Stimulated activated effector memory CD8-positive, alpha-beta T cell treated with anti-CD3 and anti-CD28 coated beads, Interleukin-12 subunit alpha, Interleukin-12 subunit beta, amount 100 ng/mL, for 72 hours (primary cell): ENCODE measurements around the gene XKR8.
A peak's percentile ranks its signal among the peaks of the same experiment; 100 is the strongest.

Source experiments
- ATAC-seq: fragments of 150-1000 bp; cut with Tn5 transposase; 2 replicates; pipeline ENCODE4 v1.10.0; 2021
- DNase-seq, 2 donors: peaks; one replicate each; pipeline ENCODE4 v3.0.0; 2021 to 2022; ENCODE audit warnings: low spot score in 2 of 2
- H3K27ac Mint-ChIP-seq: one replicate; pipeline ENCODE4 v1.8.0; 2022; ENCODE audit warnings: mild to moderate bottlenecking, mixed read lengths
- H3K36me3 Mint-ChIP-seq: one replicate; pipeline ENCODE4 v1.8.0; 2022; ENCODE audit warnings: mild to moderate bottlenecking, mixed read lengths
- H3K4me1 Mint-ChIP-seq: one replicate; pipeline ENCODE4 v1.8.0; 2022; ENCODE audit warnings: mixed read lengths
- H3K4me3 Mint-ChIP-seq: one replicate; pipeline ENCODE4 v1.8.0; 2022; ENCODE audit warnings: mild to moderate bottlenecking, mixed read lengths
- H3K9me3 Mint-ChIP-seq: one replicate; pipeline ENCODE4 v1.8.0; 2022; ENCODE audit warnings: mixed read lengths

The XKR8 gene

GRCh38 chr1:27941671-27942540, 17.9 kb upstream of the XKR8 start:
- H3K4me1 Mint-ChIP-seq, result peaks cover 23% of the 10 kb centered on the region
- no peak overlapping the region for H3K27ac Mint-ChIP-seq
- no peaks in the 10 kb centered on the region for H3K9me3 Mint-ChIP-seq
- ATAC-seq (no peak), DNase-seq (no peak)
- no peak overlapping the region for H3K4me3 Mint-ChIP-seq
- no peaks in the 10 kb centered on the region for H3K36me3 Mint-ChIP-seq

GRCh38 chr1:27945020-27945419, 14.8 kb upstream of the XKR8 start:
- no peaks in the 10 kb centered on the region for H3K9me3 Mint-ChIP-seq

DNA sequence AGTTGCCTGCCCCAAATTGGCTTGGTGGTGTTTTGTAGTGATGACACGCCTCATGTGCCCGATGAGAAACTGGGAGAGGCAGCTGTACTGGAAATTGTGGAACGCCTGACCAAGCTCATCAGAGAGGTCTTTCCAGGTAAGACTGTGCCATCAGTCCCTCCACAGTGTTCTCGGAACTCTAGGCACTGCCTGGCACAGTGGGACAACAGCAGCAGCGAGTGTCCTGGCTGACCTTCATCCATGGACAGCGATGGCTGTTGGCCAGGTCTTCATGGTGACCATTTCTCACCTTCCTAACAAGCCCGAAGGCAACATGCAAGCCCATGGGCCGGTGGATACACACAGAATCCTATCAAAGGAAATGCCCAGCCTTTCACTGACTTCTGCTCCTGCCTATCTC, 10.7 kb upstream of the XKR8 start:
- no peak overlapping the region for H3K27ac Mint-ChIP-seq
- H3K4me3 Mint-ChIP-seq, result no peak overlapping the region

More at GRCh38 chr1:27945020-27945419, 14.8 kb upstream of the XKR8 start:
- H3K4me3 Mint-ChIP-seq, result no peak overlapping the region
- no peaks in the 10 kb centered on the region for H3K36me3 Mint-ChIP-seq
- no peak for ATAC-seq
- peaks cover 20% of the 10 kb centered on the region for H3K4me1 Mint-ChIP-seq
- DNase-seq, result no peak
- peak overlapping the region; percentile 64 for H3K27ac Mint-ChIP-seq

DNA sequence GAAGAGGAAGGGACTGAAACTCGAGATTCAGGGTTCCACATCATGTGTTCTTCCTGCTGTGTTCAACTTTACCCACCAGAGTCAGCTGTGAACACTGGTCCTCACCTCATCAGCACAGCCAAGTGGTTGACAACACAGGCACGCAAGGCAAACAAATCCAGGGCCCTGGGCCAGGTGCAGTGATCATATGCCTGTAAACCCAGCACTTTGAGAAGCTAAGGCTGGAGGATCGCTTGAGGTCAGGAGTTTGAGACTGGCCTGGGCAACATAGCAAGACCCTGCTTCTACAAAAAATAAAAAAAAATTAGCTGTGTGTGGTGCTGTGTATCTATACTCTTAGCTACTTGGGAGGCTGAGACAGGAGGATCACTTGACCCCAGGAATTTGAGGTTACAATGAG, 8.4 kb upstream of the XKR8 start:
- H3K9me3 Mint-ChIP-seq, result no peaks in the 10 kb centered on the region
- no peaks in the 10 kb centered on the region for H3K36me3 Mint-ChIP-seq
- H3K27ac Mint-ChIP-seq, result no peak overlapping the region
- DNase-seq, result no peak
- H3K4me1 Mint-ChIP-seq, result no peaks in the 10 kb centered on the region
- no peak overlapping the region for H3K4me3 Mint-ChIP-seq
- no peak for ATAC-seq

More for the DNA sequence above, 10.7 kb upstream of the XKR8 start:
- DNase-seq, result no peak
- no peaks in the 10 kb centered on the region for H3K9me3 Mint-ChIP-seq
- peaks cover 2% of the 10 kb centered on the region for H3K4me1 Mint-ChIP-seq
- no peak for ATAC-seq
- no peaks in the 10 kb centered on the region for H3K36me3 Mint-ChIP-seq

GRCh38 chr1:27952147-27952546, 7.6 kb upstream of the XKR8 start:
- Mint-ChIP-seq H3K9me3 (no peaks in the 10 kb centered on the region), H3K4me3 (no peak overlapping the region), H3K27ac (no peak overlapping the region), H3K36me3 (no peaks in the 10 kb centered on the region), H3K4me1 (no peaks in the 10 kb centered on the region)
- ATAC-seq (no peak), DNase-seq (no peak)

GRCh38 chr1:27954186-27954585, 5.6 kb upstream of the XKR8 start:
- Mint-ChIP-seq H3K4me3 (no peak overlapping the region), H3K4me1 (peaks cover 5% of the 10 kb centered on the region), H3K27ac (no peak overlapping the region), H3K9me3 (no peaks in the 10 kb centered on the region), H3K36me3 (no peaks in the 10 kb centered on the region)
- ATAC-seq (no peak), DNase-seq (no peak)

DNA sequence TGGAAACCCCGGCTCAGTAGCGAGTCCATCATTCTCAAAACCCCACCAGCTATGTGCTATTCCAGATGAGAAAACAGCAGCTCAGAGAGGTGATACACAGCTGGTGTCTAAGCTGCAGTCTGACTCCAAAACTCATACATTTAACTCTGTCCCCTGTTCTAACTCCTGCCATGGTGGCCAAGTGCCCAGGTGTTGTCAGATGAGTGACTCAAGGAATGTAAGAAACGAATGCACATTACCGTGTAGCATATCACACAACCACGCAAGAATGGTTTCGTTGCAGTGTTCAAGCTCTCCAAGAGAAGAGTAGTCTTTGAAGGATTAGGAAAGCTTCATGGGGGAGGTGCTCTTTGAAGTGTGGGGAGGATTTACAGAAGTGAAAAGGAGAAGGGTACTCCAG, 4.7 kb upstream of the XKR8 start:
- H3K4me3 Mint-ChIP-seq, result no peak overlapping the region
- H3K36me3 Mint-ChIP-seq, result no peaks in the 10 kb centered on the region
- no peaks in the 10 kb centered on the region for H3K9me3 Mint-ChIP-seq
- no peak overlapping the region for H3K27ac Mint-ChIP-seq
- ATAC-seq (no peak), DNase-seq (no peak)
- H3K4me1 Mint-ChIP-seq, result peaks cover 10% of the 10 kb centered on the region

GRCh38 chr1:27956761-27957160, 3.0 kb upstream of the XKR8 start:
- Mint-ChIP-seq H3K4me3 (no peak overlapping the region), H3K36me3 (peaks cover 2% of the 10 kb centered on the region), H3K9me3 (no peaks in the 10 kb centered on the region), H3K27ac (no peak overlapping the region), H3K4me1 (peaks cover 24% of the 10 kb centered on the region)
- no peak for DNase-seq
- no peak for ATAC-seq

GRCh38 chr1:27957655-27958054, 2.1 kb upstream of the XKR8 start:
- no peak for DNase-seq
- no peak overlapping the region for H3K27ac Mint-ChIP-seq
- H3K4me1 Mint-ChIP-seq, result peaks cover 29% of the 10 kb centered on the region
- no peak for ATAC-seq
- H3K36me3 Mint-ChIP-seq, result peaks cover 6% of the 10 kb centered on the region
- H3K4me3 Mint-ChIP-seq, result no peak overlapping the region
- no peaks in the 10 kb centered on the region for H3K9me3 Mint-ChIP-seq

DNA sequence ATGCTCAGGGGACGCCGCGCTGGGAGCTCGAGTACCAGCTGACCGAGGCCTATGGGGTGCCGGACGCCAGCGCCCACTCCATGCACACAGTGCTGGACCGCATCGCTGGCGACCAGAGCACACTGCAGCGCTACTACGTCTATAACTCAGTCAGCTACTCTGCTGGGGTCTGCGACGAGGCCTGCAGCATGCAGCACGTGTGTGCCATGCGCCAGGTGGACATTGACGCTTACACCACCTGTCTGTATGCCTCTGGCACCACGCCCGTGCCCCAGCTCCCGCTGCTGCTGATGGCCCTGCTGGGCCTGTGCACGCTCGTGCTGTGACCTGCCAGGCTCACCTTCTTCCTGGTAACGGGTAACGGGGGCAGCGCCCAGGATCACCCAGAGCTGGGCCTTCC, 1.3 kb upstream of the XKR8 start:
- Mint-ChIP-seq H3K9me3 (no peaks in the 10 kb centered on the region), H3K4me1 (peaks cover 36% of the 10 kb centered on the region), H3K4me3 (no peak overlapping the region), H3K27ac (no peak overlapping the region), H3K36me3 (peaks cover 6% of the 10 kb centered on the region)
- ATAC-seq (no peak), DNase-seq (no peak)

DNA sequence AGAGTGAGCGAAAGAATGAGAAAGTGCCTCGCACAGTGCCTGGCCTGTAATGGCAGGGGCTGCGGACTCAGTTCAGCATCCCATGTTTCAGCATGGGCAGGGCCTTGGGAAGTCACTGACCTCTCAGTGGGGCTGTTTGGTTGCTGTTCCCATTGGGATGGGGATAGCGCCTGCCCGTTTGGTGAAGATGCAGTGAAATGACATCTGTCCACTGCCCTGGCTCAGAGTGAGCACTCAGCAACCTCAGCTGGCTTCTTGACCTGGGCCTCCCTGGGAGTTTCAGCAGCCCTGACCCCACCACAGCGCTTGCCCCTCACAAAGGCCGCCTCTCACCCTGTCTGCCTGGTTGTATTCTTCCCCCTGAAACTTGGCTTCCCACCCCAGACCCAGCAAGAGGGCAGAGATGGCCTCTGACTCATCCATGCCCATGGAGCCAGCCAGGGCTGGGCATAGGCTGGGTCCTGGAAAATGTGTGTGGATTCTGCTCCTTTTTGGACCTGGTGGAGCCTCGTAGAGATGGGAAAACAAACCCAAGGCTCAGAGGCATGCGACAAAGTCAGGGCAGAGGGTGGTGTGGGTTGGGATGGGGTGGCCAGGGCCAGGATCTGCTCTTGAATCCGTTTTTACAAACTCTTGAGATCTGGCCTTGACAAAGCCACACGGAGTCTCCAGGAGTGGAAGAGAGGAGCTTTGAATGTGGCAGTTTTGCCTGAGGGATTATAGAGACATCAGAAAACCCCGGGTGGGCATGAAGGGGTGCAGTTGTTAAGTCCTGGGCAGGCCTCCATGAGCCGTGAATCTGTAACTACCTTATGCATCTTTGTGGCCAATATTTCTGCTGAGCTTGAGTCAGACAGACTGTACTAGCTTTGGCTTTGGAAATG, 1.2 kb downstream of the XKR8 start:
- peaks cover 46% of the 10 kb centered on the region for H3K4me1 Mint-ChIP-seq
- H3K4me3 Mint-ChIP-seq, result peak overlapping the region; percentile 73
- H3K9me3 Mint-ChIP-seq, result no peaks in the 10 kb centered on the region
- no peak for DNase-seq
- peak overlapping the region; percentile 70 for H3K27ac Mint-ChIP-seq
- peaks cover 20% of the 10 kb centered on the region for H3K36me3 Mint-ChIP-seq
- no peak for ATAC-seq

GRCh38 chr1:27961646-27962221, 2.0 kb downstream of the XKR8 start:
- H3K27ac Mint-ChIP-seq, result peak overlapping the region; percentile 70
- DNase-seq, result no peak

DNA sequence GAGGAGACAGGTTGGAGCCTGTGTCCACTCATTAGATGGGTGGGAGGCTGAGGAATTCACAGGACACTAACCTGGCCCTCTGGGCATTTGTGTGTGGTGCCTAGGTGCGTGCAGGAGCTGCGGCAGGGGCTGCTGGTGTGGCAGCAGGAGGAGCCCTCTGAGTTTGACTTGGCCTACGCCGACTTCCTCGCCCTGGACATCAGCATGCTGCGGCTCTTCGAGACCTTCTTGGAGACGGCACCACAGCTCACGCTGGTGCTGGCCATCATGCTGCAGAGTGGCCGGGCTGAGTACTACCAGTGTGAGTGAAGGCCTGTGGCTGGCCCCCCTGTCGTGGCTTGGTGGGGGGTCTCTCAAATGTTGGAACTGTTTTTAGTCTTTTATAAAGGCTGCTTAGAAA, 3.6 kb downstream of the XKR8 start:
- Mint-ChIP-seq H3K36me3 (peaks cover 40% of the 10 kb centered on the region), H3K4me3 (no peak overlapping the region), H3K4me1 (peaks cover 63% of the 10 kb centered on the region), H3K9me3 (no peaks in the 10 kb centered on the region), H3K27ac (peak overlapping the region; percentile 70)
- ATAC-seq (no peak), DNase-seq (no peak)

More at GRCh38 chr1:27961646-27962221, 2.0 kb downstream of the XKR8 start:
- H3K4me1 Mint-ChIP-seq, result peaks cover 49% of the 10 kb centered on the region
- H3K4me3 Mint-ChIP-seq, result peak overlapping the region; percentile 73
- peaks cover 24% of the 10 kb centered on the region for H3K36me3 Mint-ChIP-seq
- H3K9me3 Mint-ChIP-seq, result no peaks in the 10 kb centered on the region
- ATAC-seq, result no peak

- Mint-ChIP-seq H3K9me3 (no peaks in the 10 kb centered on the region), H3K4me1 (peaks cover 56% of the 10 kb centered on the region), H3K27ac (peak overlapping the region; percentile 83), H3K4me3 (no peak overlapping the region), H3K36me3 (peaks cover 61% of the 10 kb centered on the region)
- no peak for ATAC-seq
- DNase-seq, result no peak
Observed at GRCh38 chr1:27966402-27967105, 6.8 kb downstream of the XKR8 start.
